Fibroblast of mammary gland (primary cell): ENCODE results near the gene IL1RL2.

Experiments
- DNase-seq: peaks from one replicate; pipeline ENCODE4 v3.0.0-alpha.2; 2010; ENCODE audit warnings: low read depth
- H3K4me3 ChIP-seq: 2 replicates; pipeline ENCODE4 v1.5.1; 2011; ENCODE audit warnings: low read depth, mild to moderate bottlenecking, low read length, moderate library complexity; ENCODE audit not compliant: control insufficient read depth
- CTCF ChIP-seq: conservative IDR thresholded peaks from 2 replicates; pipeline ENCODE4 v1.5.1; 2011; ENCODE audit warnings: low read depth, low read length, inconsistent platforms; ENCODE audit not compliant: control insufficient read depth, insufficient read depth

The IL1RL2 gene

GRCh38 chr2:102253140-102253752, 66.4 kb downstream of the IL1RL2 start:
- no peak for DNase-seq
- TF ChIP-seq CTCF = no peak
- no peak overlapping the region for H3K4me3 ChIP-seq

DNA sequence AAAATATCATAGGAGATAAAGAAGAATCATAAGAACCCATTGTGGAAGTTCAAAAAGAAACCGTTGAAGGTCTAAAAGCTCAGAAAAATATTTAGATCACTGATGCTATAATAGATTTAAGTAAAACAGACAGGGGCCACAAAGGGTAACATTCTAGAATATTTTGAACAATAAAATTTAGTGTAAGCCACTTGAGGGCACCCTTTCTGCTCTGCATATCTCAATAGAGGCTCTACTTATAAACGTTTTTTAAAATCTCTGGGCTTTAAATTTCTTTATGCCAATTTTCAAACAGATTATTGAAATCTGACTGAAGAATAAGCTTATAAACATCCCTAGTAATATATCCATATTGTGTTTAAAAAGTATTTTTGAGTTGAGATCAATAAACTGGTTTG, 66.9 kb downstream of the IL1RL2 start:
- peak; percentile 34 for TF ChIP-seq CTCF
- no peak overlapping the region for H3K4me3 ChIP-seq
- no peak for DNase-seq

DNA sequence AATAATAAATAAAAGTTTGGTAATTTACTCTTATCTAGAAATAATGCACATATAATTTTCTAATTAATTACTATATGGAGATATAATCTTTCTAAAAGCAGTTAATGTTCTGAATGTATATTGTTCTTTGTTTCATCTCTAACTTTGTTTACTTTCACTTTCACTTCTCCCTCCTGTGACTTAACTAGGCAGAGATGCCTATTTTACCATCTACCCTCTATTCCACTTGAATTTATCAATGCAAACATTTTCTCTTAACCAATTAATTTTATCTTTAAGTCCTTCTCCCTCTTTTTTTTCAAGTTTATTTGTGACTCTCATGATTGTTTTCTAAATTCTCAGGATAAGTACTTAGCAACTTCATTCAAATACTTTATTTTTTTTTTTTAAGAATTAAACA, 69.5 kb downstream of the IL1RL2 start:
- no peak for DNase-seq
- no peak for TF ChIP-seq CTCF
- no peak overlapping the region for H3K4me3 ChIP-seq

DNA sequence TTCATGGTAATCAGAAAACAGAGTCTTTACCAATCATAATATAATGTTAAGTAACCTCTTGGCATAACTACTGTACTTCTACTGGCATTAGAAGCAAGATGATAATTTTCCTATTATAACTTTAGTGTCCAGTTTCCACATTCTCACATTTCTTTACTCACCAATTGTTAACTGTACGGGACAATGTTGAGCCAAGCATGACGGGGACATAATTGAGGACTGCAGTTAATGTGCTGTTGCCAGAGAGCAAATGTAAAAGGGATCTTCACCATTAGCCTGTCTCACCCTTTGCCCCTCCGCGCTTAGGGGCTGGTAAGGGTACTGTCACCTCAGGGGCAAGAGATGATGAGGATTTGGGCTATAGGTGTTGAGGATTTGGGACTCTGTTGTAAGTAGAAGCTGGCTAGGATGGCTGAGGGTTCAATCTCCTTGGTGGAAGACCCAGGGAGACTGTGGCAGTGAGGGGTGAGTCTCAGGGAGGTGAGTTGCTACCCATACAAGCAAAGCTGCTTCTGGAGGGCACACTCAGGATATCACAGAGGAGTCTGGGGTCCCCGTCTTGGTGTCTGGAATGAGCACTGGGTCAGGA, 70.1 kb downstream of the IL1RL2 start:
- no peak for TF ChIP-seq CTCF
- H3K4me3 ChIP-seq = no peak overlapping the region
- no peak for DNase-seq

- no peak for TF ChIP-seq CTCF
- H3K4me3 ChIP-seq = no peak overlapping the region
- no peak for DNase-seq
These were observed 71.2 kb downstream of the IL1RL2 start for GRCh38 chr2:102258025-102258385.

DNA sequence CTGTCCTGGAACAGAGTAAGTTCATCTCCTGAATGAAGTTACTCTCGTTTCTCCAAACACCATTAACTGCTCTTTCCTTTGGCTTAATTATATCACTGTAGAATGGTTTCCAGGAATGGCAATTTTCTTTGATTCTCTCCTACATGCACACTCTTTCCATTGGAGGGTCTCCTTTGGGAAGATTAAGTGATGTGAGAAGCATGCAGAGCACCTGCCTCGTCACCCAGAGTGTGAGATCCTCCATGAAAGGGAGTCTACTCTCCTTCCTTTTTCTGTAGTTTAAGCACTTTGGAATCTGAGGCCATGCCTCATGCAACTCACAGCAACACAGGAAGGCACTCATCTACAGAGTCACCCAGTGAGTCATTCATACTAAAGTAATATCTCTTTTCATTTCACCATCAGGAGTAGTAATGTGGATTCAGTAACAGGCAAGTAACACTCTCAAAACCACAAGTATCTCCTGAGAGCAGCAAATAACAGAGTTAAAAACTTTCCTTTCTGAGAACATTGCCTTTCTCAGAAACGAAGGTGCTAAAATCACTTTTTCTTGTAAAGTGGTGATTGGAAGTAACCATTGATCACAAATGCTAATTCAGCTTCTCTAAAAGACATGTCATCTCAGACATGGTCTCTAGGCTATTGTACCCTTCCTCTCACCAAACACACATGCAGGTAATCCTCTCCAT, 71.7 kb downstream of the IL1RL2 start:
- DNase-seq = peak; percentile 97
- TF ChIP-seq CTCF = no peak
- H3K4me3 ChIP-seq = no peak overlapping the region
